HEK293 (cell line): ENCODE data around the gene SAFB.

Experiments used
- KLF10 ChIP-seq: fragments of 450-650 bp; IDR thresholded peaks from 2 replicates; pipeline ENCODE4 v1.5.1; 2018; ENCODE audit warnings: missing biosample characterization, mild to moderate bottlenecking, missing genetic modification characterization
- REPIN1 ChIP-seq: fragments of 450-650 bp; formaldehyde crosslinking; IDR thresholded peaks from 2 replicates; pipeline ENCODE4 v1.5.1; 2017; ENCODE audit warnings: missing biosample characterization, missing genetic modification characterization, low read depth
- TCF7L2 ChIP-seq: IDR thresholded peaks from 2 replicates; pipeline ENCODE4 v1.6.1; 2011; ENCODE audit warnings: low read depth, mild to moderate bottlenecking, inconsistent platforms, low read length, moderate library complexity, borderline replicate concordance
- ZFP3 ChIP-seq: fragments of 450-650 bp; formaldehyde crosslinking; IDR thresholded peaks from 2 replicates; pipeline ENCODE4 v1.5.1; 2016; ENCODE audit warnings: low read depth, missing biosample characterization, missing genetic modification characterization
- ZFP37 ChIP-seq: fragments of 450-650 bp; formaldehyde crosslinking; IDR thresholded peaks from 2 replicates; pipeline ENCODE4 v1.5.1; 2016; ENCODE audit warnings: missing biosample characterization, missing genetic modification characterization
- ZNF2 ChIP-seq: fragments of 450-650 bp; formaldehyde crosslinking; IDR thresholded peaks from 2 replicates; pipeline ENCODE4 v1.5.1; 2016; ENCODE audit warnings: missing biosample characterization, missing genetic modification characterization
- ZNF311 ChIP-seq: fragments of 450-650 bp; formaldehyde crosslinking; IDR thresholded peaks from 2 replicates; pipeline ENCODE4 v1.5.1; 2017; ENCODE audit warnings: missing biosample characterization, missing genetic modification characterization, borderline replicate concordance
- ZNF416 ChIP-seq: fragments of 450-650 bp; formaldehyde crosslinking; IDR thresholded peaks from 2 replicates; pipeline ENCODE4 v1.5.1; 2016; ENCODE audit warnings: missing biosample characterization, missing genetic modification characterization
- ZNF623 ChIP-seq: fragments of 450-650 bp; formaldehyde crosslinking; IDR thresholded peaks from 2 replicates; pipeline ENCODE4 v1.5.1; 2016; ENCODE audit warnings: missing biosample characterization, missing genetic modification characterization
- TF ChIP-seq, protein P1 (sequence below): fragments of 450-650 bp; formaldehyde crosslinking; IDR thresholded peaks from 2 replicates; pipeline ENCODE4 v1.5.1; 2016; ENCODE audit warnings: missing biosample characterization, missing genetic modification characterization

DNA sequence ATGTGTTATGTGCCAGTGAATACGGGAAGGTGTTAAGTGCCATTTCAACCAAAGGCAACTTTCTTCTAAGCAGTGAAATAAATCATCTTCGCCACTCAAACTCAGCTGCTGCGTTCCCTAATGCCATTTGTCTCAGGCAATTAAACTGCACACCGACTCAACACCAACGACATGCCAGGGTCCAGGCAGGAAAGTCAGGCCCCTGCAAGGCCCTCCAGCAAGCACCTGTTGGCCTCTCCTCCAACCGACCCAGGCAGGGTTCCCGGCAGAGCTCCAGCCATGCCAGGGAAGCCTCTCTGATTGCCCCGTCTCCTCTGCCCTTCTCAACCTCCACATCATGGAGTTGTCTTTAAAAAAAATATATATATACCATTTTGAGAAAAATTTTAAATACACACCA is 22.1 kb upstream of the SAFB start:
- TF ChIP-seq, protein P1, sequence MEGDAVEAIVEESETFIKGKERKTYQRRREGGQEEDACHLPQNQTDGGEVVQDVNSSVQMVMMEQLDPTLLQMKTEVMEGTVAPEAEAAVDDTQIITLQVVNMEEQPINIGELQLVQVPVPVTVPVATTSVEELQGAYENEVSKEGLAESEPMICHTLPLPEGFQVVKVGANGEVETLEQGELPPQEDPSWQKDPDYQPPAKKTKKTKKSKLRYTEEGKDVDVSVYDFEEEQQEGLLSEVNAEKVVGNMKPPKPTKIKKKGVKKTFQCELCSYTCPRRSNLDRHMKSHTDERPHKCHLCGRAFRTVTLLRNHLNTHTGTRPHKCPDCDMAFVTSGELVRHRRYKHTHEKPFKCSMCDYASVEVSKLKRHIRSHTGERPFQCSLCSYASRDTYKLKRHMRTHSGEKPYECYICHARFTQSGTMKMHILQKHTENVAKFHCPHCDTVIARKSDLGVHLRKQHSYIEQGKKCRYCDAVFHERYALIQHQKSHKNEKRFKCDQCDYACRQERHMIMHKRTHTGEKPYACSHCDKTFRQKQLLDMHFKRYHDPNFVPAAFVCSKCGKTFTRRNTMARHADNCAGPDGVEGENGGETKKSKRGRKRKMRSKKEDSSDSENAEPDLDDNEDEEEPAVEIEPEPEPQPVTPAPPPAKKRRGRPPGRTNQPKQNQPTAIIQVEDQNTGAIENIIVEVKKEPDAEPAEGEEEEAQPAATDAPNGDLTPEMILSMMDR (tag by site-specific recombination), result no peak
- TF ChIP-seq ZNF311 (tag by site-specific recombination) (no peak), ZNF2 (tag by site-specific recombination) (no peak), KLF10 (tag by site-specific recombination) (no peak), TCF7L2 (no peak), ZFP3 (tag by site-specific recombination) (no peak), ZFP37 (no peak), ZNF416 (tag by site-specific recombination) (no peak), REPIN1 (no peak), ZNF623 (no peak)
